ENCODE measurements around the gene TOP3B. TPM values are rescaled to one million over a fixed set of nuclear protein-coding genes. Genes with fewer than 3 reads are reported as not detected.

Gene TOP3B
- total and polyA plus RNA-seq, 9 of the 15 experiments (the other 6 are each of a cell fraction or from before 2014, with no cell fraction given): 3.0 to 188 (median 112) TPM

DNA sequence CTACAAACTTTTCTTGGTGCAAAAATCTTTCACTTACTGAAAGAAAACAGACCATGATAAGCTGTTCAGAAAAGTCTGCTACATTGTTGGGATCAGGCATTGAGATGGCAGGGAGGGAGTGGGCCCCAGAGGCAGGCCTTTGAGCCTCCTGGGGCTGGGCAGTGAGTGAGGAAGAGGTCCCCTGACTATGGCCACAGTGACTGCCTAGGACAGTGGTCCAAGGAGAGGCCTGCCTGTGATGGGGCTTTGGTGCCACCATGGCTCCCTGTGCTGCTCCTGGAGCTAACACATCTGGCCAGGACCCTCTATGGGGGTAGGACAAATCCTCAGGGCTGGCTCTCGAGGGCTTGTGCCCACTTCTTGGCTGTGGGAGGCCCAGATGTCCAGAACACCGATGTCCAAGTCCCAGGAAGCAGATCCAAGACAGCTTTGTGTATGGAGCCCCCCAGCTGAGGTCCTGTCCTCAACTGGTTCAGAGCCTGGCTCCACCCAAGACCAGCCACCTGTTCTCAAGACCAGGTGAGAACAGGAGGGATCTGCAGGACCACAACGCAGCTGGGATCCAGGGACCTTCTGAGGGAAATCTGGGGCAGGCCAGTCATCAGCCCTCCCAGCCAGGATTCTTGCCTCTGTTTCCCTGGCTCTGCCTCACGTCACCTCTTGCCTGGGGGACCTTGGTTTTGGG lies 66.8 kb downstream of the TOP3B start (continued):
- TF ChIP-seq, protein P1, sequence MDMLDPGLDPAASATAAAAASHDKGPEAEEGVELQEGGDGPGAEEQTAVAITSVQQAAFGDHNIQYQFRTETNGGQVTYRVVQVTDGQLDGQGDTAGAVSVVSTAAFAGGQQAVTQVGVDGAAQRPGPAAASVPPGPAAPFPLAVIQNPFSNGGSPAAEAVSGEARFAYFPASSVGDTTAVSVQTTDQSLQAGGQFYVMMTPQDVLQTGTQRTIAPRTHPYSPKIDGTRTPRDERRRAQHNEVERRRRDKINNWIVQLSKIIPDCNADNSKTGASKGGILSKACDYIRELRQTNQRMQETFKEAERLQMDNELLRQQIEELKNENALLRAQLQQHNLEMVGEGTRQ (CRISPR knock-in tag; IDR thresholded peaks at IDR 0.05): 0 out of 2 replicates have a peak, but pooled peaks have one; percentile 5
- TF ChIP-seq PRMT5 (CRISPR knock-in tag; IDR thresholded peaks at IDR 0.05) (no peak), XRCC4 (IDR thresholded peaks at IDR 0.05; ENCODE audit: extremely low read depth, insufficient read depth, insufficient read length) (no peak), HLTF (IDR thresholded peaks at IDR 0.05) (no peak), KDM5B (IDR thresholded peaks at IDR 0.05; ENCODE audit: insufficient replicate concordance, low read depth, low read length) (peak; percentile 28), MAFG (tag; conservative IDR thresholded peaks at IDR 0.05) (no peak), XRCC5 (IDR thresholded peaks at IDR 0.05; ENCODE audit: low read depth, low read length) (no peak), ZEB2 (IDR thresholded peaks at IDR 0.05) (no peak), NFE2L1 (tag; IDR thresholded peaks at IDR 0.05; ENCODE audit: borderline replicate concordance, low read depth) (no peak), ZNF121 (CRISPR knock-in tag; conservative IDR thresholded peaks at IDR 0.05) (no peak), ZNF311 (CRISPR knock-in tag; IDR thresholded peaks at IDR 0.05) (no peak), ZNF830 (CRISPR knock-in tag; IDR thresholded peaks at IDR 0.05) (0 out of 2 replicates have a peak, but pooled peaks have one; percentile 64), ZKSCAN3 (CRISPR knock-in tag; IDR thresholded peaks at IDR 0.05) (no peak), FOXP1 (CRISPR knock-in tag; IDR thresholded peaks at IDR 0.05) (no peak), RB1 (IDR thresholded peaks at IDR 0.05; ENCODE audit: low read depth) (peak; percentile 29), RCOR1 (IDR thresholded peaks at IDR 0.05; ENCODE audit: borderline replicate concordance in 1 of 2, low read depth in 2 of 2, low read length in 2 of 2) (no peak), JUND (IDR thresholded peaks at IDR 0.05; ENCODE audit: borderline replicate concordance, low read depth, low read length) (no peak), JUND (tag; IDR thresholded peaks at IDR 0.05; ENCODE audit: borderline replicate concordance, low read depth, low read length) (no peak), ZZZ3 (IDR thresholded peaks at IDR 0.05) (no peak), ARNT (IDR thresholded peaks at IDR 0.05) (no peak), KAT8 (IDR thresholded peaks at IDR 0.05; ENCODE audit: low read depth) (no peak), RNF2 (IDR thresholded peaks at IDR 0.05) (no peak)
- TF ChIP-seq, protein P2, sequence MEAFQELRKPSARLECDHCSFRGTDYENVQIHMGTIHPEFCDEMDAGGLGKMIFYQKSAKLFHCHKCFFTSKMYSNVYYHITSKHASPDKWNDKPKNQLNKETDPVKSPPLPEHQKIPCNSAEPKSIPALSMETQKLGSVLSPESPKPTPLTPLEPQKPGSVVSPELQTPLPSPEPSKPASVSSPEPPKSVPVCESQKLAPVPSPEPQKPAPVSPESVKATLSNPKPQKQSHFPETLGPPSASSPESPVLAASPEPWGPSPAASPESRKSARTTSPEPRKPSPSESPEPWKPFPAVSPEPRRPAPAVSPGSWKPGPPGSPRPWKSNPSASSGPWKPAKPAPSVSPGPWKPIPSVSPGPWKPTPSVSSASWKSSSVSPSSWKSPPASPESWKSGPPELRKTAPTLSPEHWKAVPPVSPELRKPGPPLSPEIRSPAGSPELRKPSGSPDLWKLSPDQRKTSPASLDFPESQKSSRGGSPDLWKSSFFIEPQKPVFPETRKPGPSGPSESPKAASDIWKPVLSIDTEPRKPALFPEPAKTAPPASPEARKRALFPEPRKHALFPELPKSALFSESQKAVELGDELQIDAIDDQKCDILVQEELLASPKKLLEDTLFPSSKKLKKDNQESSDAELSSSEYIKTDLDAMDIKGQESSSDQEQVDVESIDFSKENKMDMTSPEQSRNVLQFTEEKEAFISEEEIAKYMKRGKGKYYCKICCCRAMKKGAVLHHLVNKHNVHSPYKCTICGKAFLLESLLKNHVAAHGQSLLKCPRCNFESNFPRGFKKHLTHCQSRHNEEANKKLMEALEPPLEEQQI (IDR thresholded peaks at IDR 0.05): no peak
- TF ChIP-seq, protein P3, sequence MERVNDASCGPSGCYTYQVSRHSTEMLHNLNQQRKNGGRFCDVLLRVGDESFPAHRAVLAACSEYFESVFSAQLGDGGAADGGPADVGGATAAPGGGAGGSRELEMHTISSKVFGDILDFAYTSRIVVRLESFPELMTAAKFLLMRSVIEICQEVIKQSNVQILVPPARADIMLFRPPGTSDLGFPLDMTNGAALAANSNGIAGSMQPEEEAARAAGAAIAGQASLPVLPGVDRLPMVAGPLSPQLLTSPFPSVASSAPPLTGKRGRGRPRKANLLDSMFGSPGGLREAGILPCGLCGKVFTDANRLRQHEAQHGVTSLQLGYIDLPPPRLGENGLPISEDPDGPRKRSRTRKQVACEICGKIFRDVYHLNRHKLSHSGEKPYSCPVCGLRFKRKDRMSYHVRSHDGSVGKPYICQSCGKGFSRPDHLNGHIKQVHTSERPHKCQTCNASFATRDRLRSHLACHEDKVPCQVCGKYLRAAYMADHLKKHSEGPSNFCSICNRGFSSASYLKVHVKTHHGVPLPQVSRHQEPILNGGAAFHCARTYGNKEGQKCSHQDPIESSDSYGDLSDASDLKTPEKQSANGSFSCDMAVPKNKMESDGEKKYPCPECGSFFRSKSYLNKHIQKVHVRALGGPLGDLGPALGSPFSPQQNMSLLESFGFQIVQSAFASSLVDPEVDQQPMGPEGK (CRISPR knock-in tag; IDR thresholded peaks at IDR 0.05; ENCODE audit: borderline replicate concordance): no peak
- TF ChIP-seq, protein P4, sequence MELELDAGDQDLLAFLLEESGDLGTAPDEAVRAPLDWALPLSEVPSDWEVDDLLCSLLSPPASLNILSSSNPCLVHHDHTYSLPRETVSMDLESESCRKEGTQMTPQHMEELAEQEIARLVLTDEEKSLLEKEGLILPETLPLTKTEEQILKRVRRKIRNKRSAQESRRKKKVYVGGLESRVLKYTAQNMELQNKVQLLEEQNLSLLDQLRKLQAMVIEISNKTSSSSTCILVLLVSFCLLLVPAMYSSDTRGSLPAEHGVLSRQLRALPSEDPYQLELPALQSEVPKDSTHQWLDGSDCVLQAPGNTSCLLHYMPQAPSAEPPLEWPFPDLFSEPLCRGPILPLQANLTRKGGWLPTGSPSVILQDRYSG (tag; conservative IDR thresholded peaks at IDR 0.05; ENCODE audit: low read depth): no peak
